ENCODE measurements around the gene HBM.

DNA sequence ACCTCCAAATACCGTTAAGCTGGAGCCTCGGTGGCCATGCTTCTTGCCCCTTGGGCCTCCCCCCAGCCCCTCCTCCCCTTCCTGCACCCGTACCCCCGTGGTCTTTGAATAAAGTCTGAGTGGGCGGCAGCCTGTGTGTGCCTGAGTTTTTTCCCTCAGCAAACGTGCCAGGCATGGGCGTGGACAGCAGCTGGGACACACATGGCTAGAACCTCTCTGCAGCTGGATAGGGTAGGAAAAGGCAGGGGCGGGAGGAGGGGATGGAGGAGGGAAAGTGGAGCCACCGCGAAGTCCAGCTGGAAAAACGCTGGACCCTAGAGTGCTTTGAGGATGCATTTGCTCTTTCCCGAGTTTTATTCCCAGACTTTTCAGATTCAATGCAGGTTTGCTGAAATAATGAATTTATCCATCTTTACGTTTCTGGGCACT is 11.6 kb downstream of the HBM start:
- TF ChIP-seq FOXM1 (IDR thresholded peaks at IDR 0.05; ENCODE audit: borderline replicate concordance), result no peak
- TF ChIP-seq FOXK2 (IDR thresholded peaks at IDR 0.05), result no peak
- TF ChIP-seq SUZ12 (IDR thresholded peaks at IDR 0.05), result no peak
- no peak for TF ChIP-seq ELF4 (IDR thresholded peaks at IDR 0.05)
